GM19324 (cell line): Measurements from ENCODE around the gene SLC22A23.

Experiments
- ATAC-seq: cut with Tn5 transposase; IDR thresholded peaks from one replicate; pipeline ENCODE4 v1.9.1; 2021; ENCODE audit warnings: mild to moderate bottlenecking, moderate library complexity; ENCODE audit not compliant: unreplicated experiment, low FRiP score

Gene SLC22A23

GRCh38 chr6:3237761-3238662 is 218.8 kb downstream of the SLC22A23 start:
- ATAC-seq, result no peak

- ATAC-seq, result no peak
These were observed 220.8 kb downstream of the SLC22A23 start for GRCh38 chr6:3236005-3236404.

GRCh38 chr6:3235486-3235885 is 221.4 kb downstream of the SLC22A23 start:
- no peak for ATAC-seq

GRCh38 chr6:3233904-3234303 is 222.9 kb downstream of the SLC22A23 start:
- ATAC-seq, result no peak

- no peak for ATAC-seq
These were observed 223.5 kb downstream of the SLC22A23 start for GRCh38 chr6:3233321-3233720.

- ATAC-seq, result no peak
These were observed 224.6 kb downstream of the SLC22A23 start for GRCh38 chr6:3232017-3232945.

- ATAC-seq, result no peak
These were observed 225.4 kb downstream of the SLC22A23 start for GRCh38 chr6:3231247-3232016.

GRCh38 chr6:3230900-3231246 is 226.0 kb downstream of the SLC22A23 start:
- ATAC-seq, result no peak

- no peak for ATAC-seq
These were observed 226.5 kb downstream of the SLC22A23 start for GRCh38 chr6:3230256-3230882.

GRCh38 chr6:3229566-3230178 is 227.2 kb downstream of the SLC22A23 start:
- no peak for ATAC-seq

GRCh38 chr6:3228771-3229565 is 227.9 kb downstream of the SLC22A23 start:
- no peak for ATAC-seq

GRCh38 chr6:3228046-3228671 is 228.7 kb downstream of the SLC22A23 start:
- ATAC-seq, result no peak

- no peak for ATAC-seq
These were observed 229.3 kb downstream of the SLC22A23 start, which contains the start of gene TUBB2B for GRCh38 chr6:3227363-3228045. Gene TUBB2B, minus strand, starts transcription at chr6:3227653. Its CDS starts 110 bp downstream, at chr6:3227543.

GRCh38 chr6:3226481-3227362 is 230.1 kb downstream of the SLC22A23 start:
- no peak for ATAC-seq

GRCh38 chr6:3226042-3226441 is 230.8 kb downstream of the SLC22A23 start:
- ATAC-seq, result no peak

GRCh38 chr6:3222506-3223038 is 234.3 kb downstream of the SLC22A23 start:
- no peak for ATAC-seq

- ATAC-seq, result no peak
These were observed 235.3 kb downstream of the SLC22A23 start for GRCh38 chr6:3221578-3221977.
